Smooth muscle cell (in vitro differentiated cells): ENCODE measurements around the gene TFB2M. TPM values are rescaled to one million over a fixed set of nuclear protein-coding genes. Genes with fewer than 3 reads are reported as not detected.
A peak's percentile ranks its signal among the peaks of the same experiment; 100 is the strongest.

ENCODE experiments used
- DNase-seq: peaks from one replicate; lab custom pipeline; 2025; ENCODE audit not compliant: unreplicated experiment; lab: John Stamatoyannopoulos, UW
- H2AFZ ChIP-seq: fragments of 200-600 bp; sonication (generic); 2 replicates; pipeline ENCODE4 v1.6.0; 2016; ENCODE audit warnings: antibody characterized with exemption, low read depth, mild to moderate bottlenecking
- H3F3A ChIP-seq: fragments of 200-600 bp; sonication (generic); 2 replicates; pipeline ENCODE4 v1.6.0; 2017; ENCODE audit warnings: antibody characterized with exemption, low read depth
- H3K27ac ChIP-seq: fragments of 200-600 bp; sonication (generic); 2 replicates; pipeline ENCODE4 v1.5.1; 2016; ENCODE audit warnings: low read depth, mild to moderate bottlenecking
- H3K27me3 ChIP-seq: fragments of 200-600 bp; sonication (generic); 2 replicates; pipeline ENCODE4 v1.6.1; 2016; ENCODE audit warnings: low read depth, mild to moderate bottlenecking
- H3K36me3 ChIP-seq: fragments of 200-600 bp; sonication (generic); 2 replicates; pipeline ENCODE4 v1.5.1; 2016; ENCODE audit warnings: low read depth
- H3K4me1 ChIP-seq: fragments of 200-600 bp; sonication (generic); 2 replicates; pipeline ENCODE4 v1.5.1; 2016; ENCODE audit warnings: low read depth
- H3K4me2 ChIP-seq: fragments of 200-600 bp; sonication (generic); 2 replicates; pipeline ENCODE4 v1.6.0; 2016; ENCODE audit warnings: mild to moderate bottlenecking
- H3K4me3 ChIP-seq: fragments of 200-600 bp; sonication (generic); 2 replicates; pipeline ENCODE4 v1.5.1; 2016; ENCODE audit warnings: mild to moderate bottlenecking
- H3K79me2 ChIP-seq: fragments of 200-600 bp; sonication (generic); 2 replicates; pipeline ENCODE4 v1.6.0; 2016; ENCODE audit warnings: low read depth, mild to moderate bottlenecking
- H3K9ac ChIP-seq: fragments of 200-600 bp; sonication (generic); 2 replicates; pipeline ENCODE4 v1.6.0; 2016; ENCODE audit warnings: low read depth
- H3K9me3 ChIP-seq: fragments of 200-600 bp; sonication (generic); replicated peaks from 2 replicates; pipeline ENCODE4 v1.5.1; 2016; ENCODE audit warnings: low read depth
- H4K20me1 ChIP-seq: fragments of 200-600 bp; sonication (generic); 2 replicates; pipeline ENCODE4 v1.6.0; 2016; ENCODE audit warnings: low read depth
- WGBS: methylation state at CpG from one replicate; pipeline ENCODE4 v1.1.7; 2016; ENCODE audit warnings: low lambda C conversion rate; 5-methylcytosine and 5-hydroxymethylcytosine counted together
- polyA plus RNA-seq: library from polyadenylated mRNA; unstranded; fragments of >200 nt; fragmentation: Nextera tagmentation; extraction: Ambion mirVana; gene quantifications from 2 replicates; pipeline ENCODE4 v1.2.1, GENCODE V29; 2016
- total RNA-seq: library from RNA; depleted of rRNA; stranded (reverse); fragments of >200 nt; gene quantifications from 2 replicates; pipeline ENCODE4 v1.2.3, GENCODE V29; 2014
- TF ChIP-seq, protein P1 (sequence below): fragments of 200-600 bp; sonication (generic); IDR thresholded peaks from 2 replicates; pipeline ENCODE4 v1.5.1; 2017; ENCODE audit warnings: borderline replicate concordance, mild to moderate bottlenecking, antibody characterized with exemption; ENCODE audit not compliant: insufficient read depth, poor library complexity, severe bottlenecking

The TFB2M gene, protein sequence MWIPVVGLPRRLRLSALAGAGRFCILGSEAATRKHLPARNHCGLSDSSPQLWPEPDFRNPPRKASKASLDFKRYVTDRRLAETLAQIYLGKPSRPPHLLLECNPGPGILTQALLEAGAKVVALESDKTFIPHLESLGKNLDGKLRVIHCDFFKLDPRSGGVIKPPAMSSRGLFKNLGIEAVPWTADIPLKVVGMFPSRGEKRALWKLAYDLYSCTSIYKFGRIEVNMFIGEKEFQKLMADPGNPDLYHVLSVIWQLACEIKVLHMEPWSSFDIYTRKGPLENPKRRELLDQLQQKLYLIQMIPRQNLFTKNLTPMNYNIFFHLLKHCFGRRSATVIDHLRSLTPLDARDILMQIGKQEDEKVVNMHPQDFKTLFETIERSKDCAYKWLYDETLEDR
- 22.5 and 24.0 TPM in 2 replicates for total RNA-seq
- 15.0 and 16.8 TPM in 2 replicates for polyA plus RNA-seq

DNA sequence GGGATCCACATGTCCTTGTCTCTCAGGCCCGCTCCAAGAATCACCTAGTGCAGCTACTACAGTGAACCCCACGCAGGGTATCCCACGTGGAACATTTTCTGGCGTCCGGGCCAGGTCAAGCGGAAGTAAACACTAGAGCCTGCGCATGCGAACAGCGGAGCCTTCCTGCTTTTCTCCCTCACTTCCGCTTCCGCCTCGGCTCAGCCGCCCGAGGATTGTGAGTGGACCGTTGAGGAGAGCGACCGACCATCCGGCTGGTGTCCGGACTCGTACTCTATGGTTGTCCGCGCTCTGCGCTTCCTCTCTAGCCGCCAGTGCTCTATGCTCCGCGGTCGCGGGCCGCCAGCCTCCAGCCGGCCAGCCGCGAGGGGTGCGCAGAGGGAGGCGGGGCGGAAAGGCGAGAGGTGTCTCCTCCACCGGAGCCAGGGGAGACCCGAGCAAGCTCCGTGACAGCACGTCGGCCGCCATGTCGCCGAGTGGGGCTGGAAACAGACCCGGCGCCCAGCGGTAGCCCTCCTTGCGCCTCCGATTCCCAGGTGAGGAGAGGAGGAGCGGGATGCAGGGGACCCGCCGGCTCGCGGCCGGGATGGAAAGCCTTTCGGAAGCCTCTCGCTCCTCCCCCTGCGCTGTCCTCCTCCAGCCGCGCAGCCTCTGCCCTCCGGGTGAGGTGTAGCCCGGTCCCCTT lies at the start of gene TFB2M, which contains the start of gene CNST:
TSS of gene TFB2M (minus strand) at position 134 of the 685 bp plus-strand sequence. CDS start at position 11, 123 bp downstream.
TSS of gene CNST (plus strand) at position 329 of the 685 bp plus-strand sequence. CDS start 25,107 bp downstream, outside the sequence.
- Histone ChIP-seq H3K4me3 (peak within 1 kb of the TSS; percentile 79), H3K9me3 (no peaks in the 10 kb centered on the region), H3K36me3 (no peaks in the 10 kb centered on the region), H3K79me2 (peaks cover 58% of the 10 kb centered on the region), H3K4me2 (peak within 1 kb of the TSS; percentile 94), H3K27ac (peak within 1 kb of the TSS; percentile 83), H3K9ac (peak within 1 kb of the TSS; percentile 83), H4K20me1 (peaks cover 3% of the 10 kb centered on the region), H3K4me1 (peaks cover 19% of the 10 kb centered on the region), H2AFZ (peak within 1 kb of the TSS; percentile 87), H3F3A (no peaks in the 10 kb centered on the region), H3K27me3 (no peaks in the 10 kb centered on the region)
- under 1% methylated on average over 54 of the region's 62 CpGs for WGBS
- DNase-seq: peak; percentile 91
- TF ChIP-seq, protein P1, sequence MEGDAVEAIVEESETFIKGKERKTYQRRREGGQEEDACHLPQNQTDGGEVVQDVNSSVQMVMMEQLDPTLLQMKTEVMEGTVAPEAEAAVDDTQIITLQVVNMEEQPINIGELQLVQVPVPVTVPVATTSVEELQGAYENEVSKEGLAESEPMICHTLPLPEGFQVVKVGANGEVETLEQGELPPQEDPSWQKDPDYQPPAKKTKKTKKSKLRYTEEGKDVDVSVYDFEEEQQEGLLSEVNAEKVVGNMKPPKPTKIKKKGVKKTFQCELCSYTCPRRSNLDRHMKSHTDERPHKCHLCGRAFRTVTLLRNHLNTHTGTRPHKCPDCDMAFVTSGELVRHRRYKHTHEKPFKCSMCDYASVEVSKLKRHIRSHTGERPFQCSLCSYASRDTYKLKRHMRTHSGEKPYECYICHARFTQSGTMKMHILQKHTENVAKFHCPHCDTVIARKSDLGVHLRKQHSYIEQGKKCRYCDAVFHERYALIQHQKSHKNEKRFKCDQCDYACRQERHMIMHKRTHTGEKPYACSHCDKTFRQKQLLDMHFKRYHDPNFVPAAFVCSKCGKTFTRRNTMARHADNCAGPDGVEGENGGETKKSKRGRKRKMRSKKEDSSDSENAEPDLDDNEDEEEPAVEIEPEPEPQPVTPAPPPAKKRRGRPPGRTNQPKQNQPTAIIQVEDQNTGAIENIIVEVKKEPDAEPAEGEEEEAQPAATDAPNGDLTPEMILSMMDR: no peak

- Histone ChIP-seq H3K27ac (no peak overlapping the region), H3K79me2 (peaks cover 7% of the 10 kb centered on the region), H3K4me3 (no peak overlapping the region), H3F3A (no peaks in the 10 kb centered on the region), H3K27me3 (no peaks in the 10 kb centered on the region), H4K20me1 (peaks cover 25% of the 10 kb centered on the region), H3K4me2 (no peak overlapping the region), H3K36me3 (no peaks in the 10 kb centered on the region), H3K9ac (no peak overlapping the region), H3K4me1 (no peaks in the 10 kb centered on the region), H3K9me3 (no peaks in the 10 kb centered on the region), H2AFZ (no peak overlapping the region)
- WGBS: 88% methylated on average over 5 of the region's 6 CpGs
- DNase-seq: no peak
- TF ChIP-seq, protein P1: no peak
These were observed 47.2 kb upstream of the TFB2M start for GRCh38 chr1:246613096-246613758.

GRCh38 chr1:246609632-246610031 lies 43.6 kb upstream of the TFB2M start:
- no peak overlapping the region for H3K9ac ChIP-seq
- 84% methylated on average over 4 of the region's 4 CpGs for WGBS
- no peaks in the 10 kb centered on the region for H3K36me3 ChIP-seq
- H3K4me2 ChIP-seq: no peak overlapping the region
- H4K20me1 ChIP-seq: peaks cover 25% of the 10 kb centered on the region
- H3K9me3 ChIP-seq: no peaks in the 10 kb centered on the region
- no peak overlapping the region for H3K27ac ChIP-seq
- H3F3A ChIP-seq: no peaks in the 10 kb centered on the region
- H3K79me2 ChIP-seq: peaks cover 11% of the 10 kb centered on the region
- no peaks in the 10 kb centered on the region for H3K4me1 ChIP-seq
- no peak for DNase-seq
- H2AFZ ChIP-seq: no peak overlapping the region
- no peak overlapping the region for H3K4me3 ChIP-seq
- TF ChIP-seq, protein P1: no peak
- H3K27me3 ChIP-seq: no peaks in the 10 kb centered on the region
